ENCODE results near the gene ATXN7.

Gene ATXN7

GRCh38 chr3:63867225-63867624 is 3.6 kb downstream of the ATXN7 start:
- DNase-seq: no peak

- DNase-seq: no peak
Observed at GRCh38 chr3:63869940-63870614, 6.4 kb downstream of the ATXN7 start.

GRCh38 chr3:63870615-63871005 is 6.9 kb downstream of the ATXN7 start:
- no peak for DNase-seq

GRCh38 chr3:63872135-63872924 is 8.7 kb downstream of the ATXN7 start:
- DNase-seq: peak; percentile 0

GRCh38 chr3:63874769-63875168 is 11.1 kb downstream of the ATXN7 start:
- DNase-seq: no peak

GRCh38 chr3:63875510-63875909 is 11.8 kb downstream of the ATXN7 start:
- DNase-seq: no peak

GRCh38 chr3:63876260-63876659 is 12.6 kb downstream of the ATXN7 start:
- DNase-seq: no peak

- DNase-seq: no peak
Observed at GRCh38 chr3:63877737-63878393, 14.2 kb downstream of the ATXN7 start.

GRCh38 chr3:63878394-63879060 is 14.9 kb downstream of the ATXN7 start:
- DNase-seq: peak; percentile 10

GRCh38 chr3:63880653-63881052 is 17.0 kb downstream of the ATXN7 start:
- no peak for DNase-seq

- no peak for DNase-seq
Observed at GRCh38 chr3:63886858-63887257, 23.2 kb downstream of the ATXN7 start.

GRCh38 chr3:63891518-63891917 is 27.9 kb downstream of the ATXN7 start:
- no peak for DNase-seq

GRCh38 chr3:63892773-63893352 is 29.2 kb downstream of the ATXN7 start:
- DNase-seq: no peak

GRCh38 chr3:63895422-63896189 is 31.9 kb downstream of the ATXN7 start:
- DNase-seq: no peak

- no peak for DNase-seq
Observed at GRCh38 chr3:63896332-63897030, 32.8 kb downstream of the ATXN7 start.

- no peak for DNase-seq
Observed at GRCh38 chr3:63900010-63900409, 36.3 kb downstream of the ATXN7 start.

- DNase-seq: no peak
Observed at GRCh38 chr3:63900459-63900858, 36.8 kb downstream of the ATXN7 start.

- no peak for DNase-seq
Observed at GRCh38 chr3:63905731-63906620, 42.3 kb downstream of the ATXN7 start.

- DNase-seq: no peak
Observed at GRCh38 chr3:63908081-63908736, 44.5 kb downstream of the ATXN7 start.

GRCh38 chr3:63908776-63909175 is 45.1 kb downstream of the ATXN7 start:
- DNase-seq: no peak
